ENCODE data around the gene COA5. TPM values are rescaled to one million over a fixed set of nuclear protein-coding genes. Genes with fewer than 3 reads are reported as not detected.
A peak's percentile ranks its signal among the peaks of the same experiment; 100 is the strongest.

The COA5 gene
- total RNA-seq, 3 donors from 2014 or later: 35.4 to 50.8 (median 45.6) TPM

- no peak overlapping the region for H3K27ac ChIP-seq
- no peaks in the 10 kb centered on the region for H3K9me3 ChIP-seq
- no peaks in the 10 kb centered on the region for H3K27me3 ChIP-seq
- TF ChIP-seq CTCF (IDR thresholded peaks at IDR 0.05) (peak; percentile 35 to 50 (median 45)), POLR2A (IDR thresholded peaks at IDR 0.05) (no peak)
- H3K36me3 ChIP-seq: peaks cover 9% of the 10 kb centered on the region
- H3K4me3 ChIP-seq: no peak overlapping the region
- no peak for DNase-seq (ENCODE audit: low spot score in 2 of 2)
- H3K4me1 ChIP-seq: no peaks in the 10 kb centered on the region
- intact Hi-C loops (cut with DNase I; ENCODE audit: low total_unique reads): no loop called here
Measured at GRCh38 chr2:98569197-98569793, 39.0 kb downstream of the COA5 start.

- Histone ChIP-seq H3K4me1 (no peaks in the 10 kb centered on the region), H3K9me3 (no peaks in the 10 kb centered on the region), H3K36me3 (peaks cover 9% of the 10 kb centered on the region), H3K27ac (no peak overlapping the region), H3K4me3 (no peak overlapping the region), H3K27me3 (no peaks in the 10 kb centered on the region)
- intact Hi-C loops (cut with DNase I; ENCODE audit: low total_unique reads): no loop called here
- no peak for DNase-seq (ENCODE audit: low spot score in 2 of 2)
- TF ChIP-seq CTCF (IDR thresholded peaks at IDR 0.05): no peak
- no peak for TF ChIP-seq POLR2AphosphoS5 (IDR thresholded peaks at IDR 0.05)
- TF ChIP-seq POLR2A (IDR thresholded peaks at IDR 0.05): no peak
Measured at GRCh38 chr2:98568161-98568956, 40.0 kb downstream of the COA5 start.

- Histone ChIP-seq H3K27me3 (no peaks in the 10 kb centered on the region), H3K4me3 (no peak overlapping the region), H3K4me1 (no peaks in the 10 kb centered on the region), H3K9me3 (no peaks in the 10 kb centered on the region), H3K27ac (no peak overlapping the region), H3K36me3 (peaks cover 9% of the 10 kb centered on the region)
- no peak for DNase-seq (ENCODE audit: low spot score in 2 of 2)
- TF ChIP-seq POLR2AphosphoS5 (IDR thresholded peaks at IDR 0.05): no peak
- no peak for TF ChIP-seq POLR2A (IDR thresholded peaks at IDR 0.05)
- TF ChIP-seq CTCF (IDR thresholded peaks at IDR 0.05): no peak
- intact Hi-C loops (cut with DNase I; ENCODE audit: low total_unique reads): no loop called here
Measured at GRCh38 chr2:98565941-98566340, 42.4 kb downstream of the COA5 start.

- TF ChIP-seq CTCF (IDR thresholded peaks at IDR 0.05): no peak
- TF ChIP-seq POLR2A (IDR thresholded peaks at IDR 0.05): no peak
- no peak for TF ChIP-seq POLR2AphosphoS5 (IDR thresholded peaks at IDR 0.05)
- Histone ChIP-seq H3K36me3 (peaks cover 9% of the 10 kb centered on the region), H3K27me3 (no peaks in the 10 kb centered on the region), H3K4me1 (no peaks in the 10 kb centered on the region), H3K4me3 (no peak overlapping the region), H3K9me3 (no peaks in the 10 kb centered on the region), H3K27ac (no peak overlapping the region)
- intact Hi-C loops (cut with DNase I; ENCODE audit: low total_unique reads): no loop called here
- no peak for DNase-seq (ENCODE audit: low spot score in 2 of 2)
Measured at GRCh38 chr2:98565286-98565860, 42.9 kb downstream of the COA5 start.

- no peak for TF ChIP-seq POLR2A (IDR thresholded peaks at IDR 0.05)
- TF ChIP-seq CTCF (IDR thresholded peaks at IDR 0.05): no peak
- TF ChIP-seq POLR2AphosphoS5 (IDR thresholded peaks at IDR 0.05): no peak
- intact Hi-C loops (cut with DNase I; ENCODE audit: low total_unique reads): no loop called here
Measured at GRCh38 chr2:98564541-98565132, 43.7 kb downstream of the COA5 start.

More at GRCh38 chr2:98564541-98565132, 43.7 kb downstream of the COA5 start:
- DNase-seq (ENCODE audit: low spot score in 2 of 2): no peak
- Histone ChIP-seq H3K9me3 (no peaks in the 10 kb centered on the region), H3K36me3 (peaks cover 9% of the 10 kb centered on the region), H3K27ac (no peak overlapping the region), H3K27me3 (no peaks in the 10 kb centered on the region), H3K4me3 (no peak overlapping the region), H3K4me1 (no peaks in the 10 kb centered on the region)
